ENCODE results near the gene LRP1B.
A peak's percentile ranks its signal among the peaks of the same experiment; 100 is the strongest.
"Not testable (repeated sequence)": the region's sequence is repeated elsewhere in the genome, so short reads cannot be mapped to it uniquely, and the experiment has no call there.

The LRP1B gene

GRCh38 chr2:140975237-140975636 is 1155.6 kb downstream of the LRP1B start:
- peak; percentile 62 for DNase-seq

- no peak for DNase-seq
These were observed 1158.1 kb downstream of the LRP1B start for GRCh38 chr2:140972724-140973123.

GRCh38 chr2:140964324-140964723 is 1166.5 kb downstream of the LRP1B start:
- DNase-seq: not testable (repeated sequence)

GRCh38 chr2:140949932-140950331 is 1180.9 kb downstream of the LRP1B start:
- DNase-seq: no peak

GRCh38 chr2:140947236-140947635 is 1183.6 kb downstream of the LRP1B start:
- DNase-seq: no peak

- no peak for DNase-seq
These were observed 1186.9 kb downstream of the LRP1B start for GRCh38 chr2:140943867-140944266.

- no peak for DNase-seq
These were observed 1188.5 kb downstream of the LRP1B start for GRCh38 chr2:140942284-140942683.

GRCh38 chr2:140929849-140930248 is 1201.0 kb downstream of the LRP1B start:
- DNase-seq: no peak

GRCh38 chr2:140918426-140918825 is 1212.4 kb downstream of the LRP1B start:
- DNase-seq: peak; percentile 13

GRCh38 chr2:140916410-140916809 is 1214.4 kb downstream of the LRP1B start:
- DNase-seq: no peak

- no peak for DNase-seq
These were observed 1220.1 kb downstream of the LRP1B start for GRCh38 chr2:140910683-140911082.

GRCh38 chr2:140905083-140905781 is 1225.6 kb downstream of the LRP1B start:
- DNase-seq: no peak

- no peak for DNase-seq
These were observed 1235.4 kb downstream of the LRP1B start for GRCh38 chr2:140895378-140895777.

- DNase-seq: peak; percentile 36
These were observed 1237.1 kb downstream of the LRP1B start for GRCh38 chr2:140893685-140894084.

GRCh38 chr2:140892911-140893637 is 1237.7 kb downstream of the LRP1B start:
- no peak for DNase-seq

GRCh38 chr2:140892436-140892835 is 1238.4 kb downstream of the LRP1B start:
- no peak for DNase-seq

- no peak for DNase-seq
These were observed 1239.1 kb downstream of the LRP1B start for GRCh38 chr2:140891614-140892212.

- DNase-seq: no peak
These were observed 1247.9 kb downstream of the LRP1B start for GRCh38 chr2:140882671-140883620.

GRCh38 chr2:140880573-140880972 is 1250.2 kb downstream of the LRP1B start:
- DNase-seq: no peak

- no peak for DNase-seq
These were observed 1254.8 kb downstream of the LRP1B start for GRCh38 chr2:140876015-140876414.

- no peak for DNase-seq
These were observed 1256.8 kb downstream of the LRP1B start for GRCh38 chr2:140873915-140874531.

GRCh38 chr2:140869925-140870324 is 1260.9 kb downstream of the LRP1B start:
- no peak for DNase-seq

Data from MV-4-11 (cell line).